ENCODE data around the gene ZNF763.
"Not testable (repeated sequence)": the region's sequence is repeated elsewhere in the genome, so short reads cannot be mapped to it uniquely, and the experiment has no call there.

The ZNF763 gene

DNA sequence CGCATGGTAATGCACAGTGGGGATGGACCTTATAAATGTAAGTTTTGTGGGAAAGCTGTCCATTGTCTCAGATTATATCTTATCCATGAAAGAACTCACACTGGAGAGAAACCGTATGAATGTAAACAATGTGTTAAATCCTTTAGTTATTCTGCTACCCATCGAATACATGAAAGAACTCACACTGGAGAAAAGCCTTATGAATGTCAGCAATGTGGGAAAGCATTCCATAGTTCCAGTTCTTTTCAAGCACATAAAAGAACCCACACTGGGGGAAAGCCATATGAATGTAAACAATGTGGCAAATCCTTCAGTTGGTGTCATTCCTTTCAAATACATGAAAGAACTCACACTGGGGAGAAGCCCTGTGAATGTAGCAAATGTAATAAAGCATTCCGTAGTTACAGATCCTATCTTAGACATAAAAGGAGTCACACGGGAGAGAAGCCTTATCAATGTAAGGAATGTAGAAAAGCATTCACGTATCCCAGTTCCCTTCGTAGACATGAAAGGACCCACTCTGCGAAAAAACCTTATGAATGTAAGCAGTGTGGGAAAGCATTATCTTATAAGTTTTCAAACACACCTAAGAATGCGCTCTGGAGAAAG lies 13.8 kb downstream of the ZNF763 start:
- Histone ChIP-seq H3K9ac (ENCODE audit: low read depth, low read length) (no peak overlapping the region), H3K27me3 (ENCODE audit: control insufficient read depth, insufficient read depth, low read length) (no peaks in the 10 kb centered on the region), H3K4me3 (ENCODE audit: low read depth, low read length) (no peak overlapping the region), H3K4me1 (ENCODE audit: control insufficient read depth, insufficient read depth, low read length) (no peaks in the 10 kb centered on the region), H3K9me3 (ENCODE audit: control insufficient read depth, insufficient read depth, low read length) (peaks cover 32% of the 10 kb centered on the region), H3K36me3 (ENCODE audit: control insufficient read depth, insufficient read depth, low read length) (no peaks in the 10 kb centered on the region)

DNA sequence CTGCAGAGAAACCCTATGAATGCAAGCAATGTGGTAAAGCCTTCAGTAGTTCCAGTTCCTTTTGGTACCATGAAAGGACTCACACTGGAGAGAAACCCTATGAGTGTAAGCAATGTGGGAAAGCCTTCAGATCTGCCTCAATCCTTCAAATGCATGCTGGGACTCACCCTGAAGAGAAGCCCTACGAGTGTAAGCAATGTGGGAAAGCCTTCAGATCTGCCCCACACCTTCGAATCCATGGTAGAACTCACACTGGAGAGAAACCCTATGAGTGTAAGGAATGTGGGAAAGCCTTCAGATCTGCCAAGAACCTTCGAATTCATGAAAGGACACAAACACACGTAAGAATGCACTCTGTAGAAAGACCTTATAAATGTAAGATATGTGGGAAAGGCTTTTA lies 14.7 kb downstream of the ZNF763 start:
- H3K36me3 ChIP-seq (ENCODE audit: control insufficient read depth, insufficient read depth, low read length) = no peaks in the 10 kb centered on the region
- H3K27me3 ChIP-seq (ENCODE audit: control insufficient read depth, insufficient read depth, low read length) = no peaks in the 10 kb centered on the region
- H3K4me1 ChIP-seq (ENCODE audit: control insufficient read depth, insufficient read depth, low read length) = no peaks in the 10 kb centered on the region
- no peak overlapping the region for H3K4me3 ChIP-seq (ENCODE audit: low read depth, low read length)
- no peak overlapping the region for H3K9ac ChIP-seq (ENCODE audit: low read depth, low read length)
- H3K9me3 ChIP-seq (ENCODE audit: control insufficient read depth, insufficient read depth, low read length) = peaks cover 32% of the 10 kb centered on the region

DNA sequence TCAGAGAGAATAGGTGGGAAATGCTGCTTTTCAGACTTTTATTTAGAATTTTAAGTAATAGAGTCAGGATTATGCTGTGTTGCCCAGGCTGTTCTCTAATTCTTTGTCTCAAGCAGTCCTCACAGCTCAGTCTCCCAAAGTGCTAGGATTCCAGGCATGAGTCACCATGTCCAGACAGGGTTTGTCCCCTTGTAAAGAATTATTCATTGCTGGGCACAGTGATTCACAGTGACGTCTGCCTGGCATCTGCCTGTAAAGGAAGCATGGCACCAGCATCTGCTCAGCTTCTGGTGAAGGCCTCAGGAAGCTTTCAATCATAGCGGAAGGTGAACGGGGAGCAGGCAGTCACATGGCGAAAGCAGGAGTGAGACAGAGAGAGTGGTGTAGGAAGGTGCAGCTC lies 17.7 kb downstream of the ZNF763 start:
- Histone ChIP-seq H3K4me3 (ENCODE audit: low read depth, low read length) (no peak overlapping the region), H3K9me3 (ENCODE audit: control insufficient read depth, insufficient read depth, low read length) (peaks cover 20% of the 10 kb centered on the region), H3K27me3 (ENCODE audit: control insufficient read depth, insufficient read depth, low read length) (no peaks in the 10 kb centered on the region), H3K4me1 (ENCODE audit: control insufficient read depth, insufficient read depth, low read length) (no peaks in the 10 kb centered on the region), H3K9ac (ENCODE audit: low read depth, low read length) (no peak overlapping the region), H3K36me3 (ENCODE audit: control insufficient read depth, insufficient read depth, low read length) (no peaks in the 10 kb centered on the region)

DNA sequence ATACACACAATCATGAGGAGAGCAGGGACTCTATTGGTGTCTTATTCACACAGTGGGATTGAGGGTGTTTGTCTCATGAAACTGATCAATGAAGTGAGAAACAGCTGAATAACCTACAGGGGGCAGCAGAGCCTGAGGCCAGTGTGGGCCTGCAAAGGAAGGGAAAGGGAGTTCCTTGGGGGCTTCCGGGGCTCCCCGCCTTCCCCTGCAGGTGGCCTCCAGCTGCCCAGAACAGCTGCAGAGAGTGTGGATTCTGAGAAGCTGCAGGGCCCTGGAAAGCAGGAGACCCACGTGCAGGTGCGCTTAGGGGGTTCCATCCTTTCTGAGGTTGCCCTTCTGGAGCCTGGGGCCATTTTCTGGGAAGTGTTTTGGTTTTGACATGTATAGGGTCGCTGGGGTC lies 20.1 kb downstream of the ZNF763 start:
- no peaks in the 10 kb centered on the region for H3K36me3 ChIP-seq (ENCODE audit: control insufficient read depth, insufficient read depth, low read length)
- H3K4me1 ChIP-seq (ENCODE audit: control insufficient read depth, insufficient read depth, low read length) = no peaks in the 10 kb centered on the region
- H3K9ac ChIP-seq (ENCODE audit: low read depth, low read length) = no peak overlapping the region
- no peak overlapping the region for H3K4me3 ChIP-seq (ENCODE audit: low read depth, low read length)
- H3K9me3 ChIP-seq (ENCODE audit: control insufficient read depth, insufficient read depth, low read length) = peaks cover 8% of the 10 kb centered on the region
- H3K27me3 ChIP-seq (ENCODE audit: control insufficient read depth, insufficient read depth, low read length) = no peaks in the 10 kb centered on the region

DNA sequence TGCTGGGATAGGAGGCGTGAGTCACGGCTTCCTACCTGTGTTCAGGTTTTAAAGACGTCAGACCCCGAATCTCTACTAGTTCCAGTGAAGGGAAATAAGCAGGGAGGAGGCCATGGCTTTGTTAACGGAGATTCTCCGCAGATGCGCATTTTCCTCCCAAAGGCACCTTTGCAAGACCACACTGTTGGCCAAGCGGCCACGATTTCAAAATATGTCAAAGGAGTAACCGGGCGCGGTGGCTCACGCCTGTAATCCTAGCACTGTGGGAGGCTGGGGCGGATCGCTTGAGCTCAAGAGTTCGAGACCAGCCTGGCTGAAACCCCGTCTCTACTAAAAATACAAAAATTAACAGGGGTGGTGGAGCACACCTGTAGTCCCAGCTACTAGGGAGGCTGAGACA lies 21.9 kb downstream of the ZNF763 start:
- Histone ChIP-seq H3K36me3 (ENCODE audit: control insufficient read depth, insufficient read depth, low read length) (peaks cover 4% of the 10 kb centered on the region), H3K4me3 (ENCODE audit: low read depth, low read length) (no peak overlapping the region), H3K9me3 (ENCODE audit: control insufficient read depth, insufficient read depth, low read length) (no peaks in the 10 kb centered on the region), H3K27me3 (ENCODE audit: control insufficient read depth, insufficient read depth, low read length) (no peaks in the 10 kb centered on the region), H3K9ac (ENCODE audit: low read depth, low read length) (no peak overlapping the region), H3K4me1 (ENCODE audit: control insufficient read depth, insufficient read depth, low read length) (no peaks in the 10 kb centered on the region)

DNA sequence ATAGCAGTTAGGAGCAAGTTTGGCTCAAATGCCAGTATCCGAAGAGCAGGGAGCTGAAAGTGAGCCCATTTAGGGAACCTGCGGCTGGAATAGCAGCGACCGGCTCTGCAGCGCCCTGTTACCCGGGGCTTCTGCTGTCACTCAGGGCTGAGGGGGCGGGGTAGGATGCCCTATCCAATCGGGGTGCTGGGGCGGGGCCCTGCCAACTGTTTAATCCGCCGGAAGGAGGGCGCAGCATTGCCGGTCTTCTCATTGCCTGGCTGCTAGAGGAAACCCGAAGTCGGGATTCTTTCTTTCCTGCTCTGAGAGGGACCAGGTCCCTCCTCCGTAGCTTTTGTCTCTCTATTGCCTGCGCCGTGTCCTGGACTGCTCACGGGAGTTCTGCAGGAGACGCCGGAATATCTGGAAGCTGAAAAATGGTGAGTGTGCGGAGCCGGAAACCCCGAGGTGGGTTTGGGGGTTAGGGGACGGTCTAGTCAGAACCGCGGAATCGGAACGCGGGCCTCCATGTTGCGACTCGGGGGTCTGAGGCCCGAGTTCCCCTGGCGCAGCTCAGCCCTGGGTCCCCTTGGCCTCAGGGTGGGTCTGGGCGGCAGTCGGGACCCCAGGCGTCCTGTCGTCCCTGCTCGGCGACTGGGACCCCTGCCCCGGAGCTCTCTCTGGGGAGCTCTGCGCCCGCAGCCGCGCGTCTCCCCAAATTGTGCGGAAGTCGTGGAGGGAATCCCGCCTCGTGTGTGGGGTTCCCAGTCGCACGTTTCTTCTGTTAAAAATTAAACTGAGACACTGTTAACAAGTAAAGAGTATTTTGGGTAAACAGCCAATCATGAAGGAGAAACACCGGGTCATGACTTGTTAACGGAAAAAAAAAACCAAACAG lies 22.8 kb downstream of the ZNF763 start:
- H3K4me3 ChIP-seq (ENCODE audit: low read depth, low read length) = peak overlapping the region; percentile 67
- no peaks in the 10 kb centered on the region for H3K9me3 ChIP-seq (ENCODE audit: control insufficient read depth, insufficient read depth, low read length)
- H3K9ac ChIP-seq (ENCODE audit: low read depth, low read length) = peak overlapping the region; percentile 62
- no peaks in the 10 kb centered on the region for H3K27me3 ChIP-seq (ENCODE audit: control insufficient read depth, insufficient read depth, low read length)
- H3K4me1 ChIP-seq (ENCODE audit: control insufficient read depth, insufficient read depth, low read length) = no peaks in the 10 kb centered on the region
- peaks cover 4% of the 10 kb centered on the region for H3K36me3 ChIP-seq (ENCODE audit: control insufficient read depth, insufficient read depth, low read length)

DNA sequence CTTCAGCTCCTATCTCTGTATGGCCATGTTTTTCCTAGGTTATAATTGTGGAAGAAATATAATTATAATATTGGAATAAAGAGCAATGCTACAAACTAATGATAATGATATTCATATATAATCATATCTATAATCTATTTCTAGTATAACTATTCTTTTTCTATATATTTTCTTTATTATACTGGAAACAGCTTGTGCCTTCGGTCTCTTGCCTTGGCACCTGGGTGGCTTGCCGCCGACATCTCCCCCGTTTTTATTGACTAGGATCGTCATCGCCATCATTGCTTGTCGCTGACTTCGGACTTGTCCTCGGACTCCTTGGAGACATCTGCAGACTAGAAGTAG lies 24.2 kb downstream of the ZNF763 start:
- Histone ChIP-seq H3K27me3 (ENCODE audit: control insufficient read depth, insufficient read depth, low read length) (no peaks in the 10 kb centered on the region), H3K9ac (ENCODE audit: low read depth, low read length) (no peak overlapping the region), H3K36me3 (ENCODE audit: control insufficient read depth, insufficient read depth, low read length) (peaks cover 4% of the 10 kb centered on the region), H3K4me1 (ENCODE audit: control insufficient read depth, insufficient read depth, low read length) (no peaks in the 10 kb centered on the region), H3K9me3 (ENCODE audit: control insufficient read depth, insufficient read depth, low read length) (no peaks in the 10 kb centered on the region), H3K4me3 (ENCODE audit: low read depth, low read length) (no peak overlapping the region)

DNA sequence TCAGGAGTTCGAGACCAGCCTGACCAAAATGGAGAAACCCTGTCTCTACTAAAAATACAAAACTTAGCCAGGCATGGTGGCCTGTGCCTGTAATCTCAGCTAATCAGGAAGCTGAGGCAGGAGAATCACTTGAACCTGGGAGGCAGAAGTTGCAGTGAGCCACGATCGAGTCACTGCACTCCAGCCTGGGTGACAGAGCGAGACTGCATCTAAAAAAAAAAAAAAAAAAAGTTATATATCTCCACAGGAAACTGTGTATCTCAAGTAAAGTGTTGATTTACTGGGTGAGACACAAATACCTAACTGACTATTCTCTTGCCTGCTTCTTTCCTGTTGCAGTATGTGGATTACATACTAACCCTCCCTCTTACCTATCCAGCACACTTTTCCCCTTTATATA lies 27.1 kb downstream of the ZNF763 start:
- not testable (repeated sequence) for H3K4me1 ChIP-seq (ENCODE audit: control insufficient read depth, insufficient read depth, low read length); H3K36me3 ChIP-seq (ENCODE audit: control insufficient read depth, insufficient read depth, low read length); H3K27me3 ChIP-seq (ENCODE audit: control insufficient read depth, insufficient read depth, low read length); H3K4me3 ChIP-seq (ENCODE audit: low read depth, low read length); H3K9me3 ChIP-seq (ENCODE audit: control insufficient read depth, insufficient read depth, low read length); H3K9ac ChIP-seq (ENCODE audit: low read depth, low read length)

DNA sequence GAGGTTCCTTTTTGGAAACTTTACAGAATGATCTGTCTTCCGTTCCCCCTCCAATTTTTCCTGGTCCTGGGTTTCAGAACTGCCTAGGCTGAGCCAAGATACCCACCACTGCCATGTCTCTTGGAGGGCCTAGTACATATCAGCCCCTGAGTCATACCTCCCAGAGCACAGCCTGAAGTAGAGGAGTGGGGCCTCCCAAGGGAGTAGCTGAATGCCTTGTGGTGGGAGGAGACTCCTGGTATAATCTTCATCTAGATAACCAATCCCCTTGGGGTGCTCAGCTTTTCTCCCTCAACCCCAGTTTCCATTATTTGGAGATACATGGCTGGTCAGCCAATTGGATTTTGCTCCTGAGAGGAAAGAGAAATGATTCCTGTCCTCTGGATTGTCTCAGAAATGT lies 30.3 kb downstream of the ZNF763 start:
- Histone ChIP-seq H3K27me3 (ENCODE audit: control insufficient read depth, insufficient read depth, low read length) (no peaks in the 10 kb centered on the region), H3K9ac (ENCODE audit: low read depth, low read length) (no peak overlapping the region), H3K9me3 (ENCODE audit: control insufficient read depth, insufficient read depth, low read length) (no peaks in the 10 kb centered on the region), H3K4me3 (ENCODE audit: low read depth, low read length) (no peak overlapping the region), H3K36me3 (ENCODE audit: control insufficient read depth, insufficient read depth, low read length) (peaks cover 3% of the 10 kb centered on the region), H3K4me1 (ENCODE audit: control insufficient read depth, insufficient read depth, low read length) (no peaks in the 10 kb centered on the region)

DNA sequence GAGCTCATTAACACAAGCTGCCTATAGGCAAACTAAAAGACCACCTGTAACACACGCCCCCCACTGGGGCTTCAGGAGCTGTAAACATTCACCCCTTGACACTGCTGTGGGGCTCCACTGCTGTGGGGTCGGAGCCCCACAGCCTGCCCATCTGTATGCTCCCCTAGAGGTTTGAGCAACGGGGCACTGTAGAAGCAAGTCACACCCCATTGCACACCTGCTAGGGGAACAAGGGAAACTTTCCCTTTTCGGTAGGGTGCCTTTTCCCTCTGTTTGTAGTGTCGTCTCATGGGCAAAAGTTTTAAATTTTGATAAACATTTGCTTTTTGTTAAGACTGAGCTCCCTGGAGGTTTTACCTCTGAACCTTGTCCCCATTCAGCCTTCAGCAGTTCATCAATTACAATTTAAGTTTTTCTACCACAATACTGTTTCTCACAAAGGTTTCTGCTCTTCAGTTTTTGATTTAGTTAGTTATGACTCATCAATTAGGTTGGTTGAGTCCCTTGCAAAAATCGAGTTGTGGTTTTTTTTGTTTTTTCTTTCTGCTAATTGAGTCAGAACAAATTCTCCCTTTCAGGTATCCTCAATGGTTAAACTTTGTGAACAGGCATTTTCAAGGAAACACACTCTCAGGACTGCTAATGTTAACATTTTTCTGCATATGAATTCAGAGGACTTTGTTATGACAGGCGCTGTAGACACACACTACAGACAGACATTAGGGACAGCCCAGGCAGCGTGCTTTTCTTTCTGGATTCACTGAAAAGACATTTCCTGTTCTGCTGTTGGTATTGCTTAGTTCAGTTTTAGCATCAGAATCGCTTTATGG lies 35.5 kb downstream of the ZNF763 start:
- Histone ChIP-seq H3K4me3 (ENCODE audit: low read depth, low read length) (no peak overlapping the region), H3K27me3 (ENCODE audit: control insufficient read depth, insufficient read depth, low read length) (no peaks in the 10 kb centered on the region), H3K36me3 (ENCODE audit: control insufficient read depth, insufficient read depth, low read length) (no peaks in the 10 kb centered on the region), H3K9ac (ENCODE audit: low read depth, low read length) (no peak overlapping the region), H3K9me3 (ENCODE audit: control insufficient read depth, insufficient read depth, low read length) (no peaks in the 10 kb centered on the region), H3K4me1 (ENCODE audit: control insufficient read depth, insufficient read depth, low read length) (no peaks in the 10 kb centered on the region)

DNA sequence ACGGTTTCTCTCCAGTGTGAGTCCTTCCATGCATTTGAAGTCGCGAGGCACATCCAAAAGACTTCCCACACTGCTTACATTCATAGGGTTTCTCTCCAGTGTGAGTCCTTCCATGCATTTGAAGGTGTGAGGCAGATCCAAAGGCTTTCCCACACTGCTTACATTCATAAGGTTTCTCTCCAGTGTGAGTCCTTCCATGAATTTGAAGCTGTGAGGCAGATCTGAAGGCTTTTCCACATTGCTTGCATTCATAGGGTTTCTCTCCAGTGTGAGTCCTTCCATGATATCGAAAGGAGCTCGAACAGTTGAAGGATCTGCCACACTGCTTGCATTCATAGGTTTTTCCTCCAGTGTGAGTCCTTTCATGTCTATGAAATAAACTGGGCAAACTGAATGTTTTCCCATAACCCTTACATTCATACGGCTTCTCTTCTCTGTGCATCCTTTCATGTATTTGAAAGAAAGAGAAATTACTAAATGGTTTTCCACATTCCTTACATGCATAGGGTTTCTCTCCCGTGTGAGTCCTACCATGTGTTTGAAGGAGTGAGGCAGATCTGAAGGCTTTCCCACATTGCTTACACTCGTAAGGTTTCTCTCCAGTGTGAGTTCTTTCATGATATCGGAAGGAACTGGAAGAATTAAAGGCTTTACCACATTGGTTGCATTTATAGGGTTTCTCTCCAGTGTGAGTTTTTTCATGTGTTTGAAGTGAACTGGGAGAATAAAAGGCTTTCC lies 50.3 kb downstream of the ZNF763 start:
- Histone ChIP-seq H3K36me3 (ENCODE audit: control insufficient read depth, insufficient read depth, low read length) (peaks cover 8% of the 10 kb centered on the region), H3K27me3 (ENCODE audit: control insufficient read depth, insufficient read depth, low read length) (no peaks in the 10 kb centered on the region), H3K4me1 (ENCODE audit: control insufficient read depth, insufficient read depth, low read length) (no peaks in the 10 kb centered on the region), H3K4me3 (ENCODE audit: low read depth, low read length) (no peak overlapping the region), H3K9ac (ENCODE audit: low read depth, low read length) (no peak overlapping the region), H3K9me3 (ENCODE audit: control insufficient read depth, insufficient read depth, low read length) (peaks cover 43% of the 10 kb centered on the region)
